Natural killer cell (primary cell): ENCODE data around the gene ARID4A. TPM values are rescaled to one million over a fixed set of nuclear protein-coding genes. Genes with fewer than 3 reads are reported as not detected.

ENCODE experiments used
- ATAC-seq, 3 donors: fragments of 150-1000 bp in 2 of 3; fragments of 200-7000 bp in 1 of 3; cut with Tn5 transposase; 1 replicate in 1 of 3; 2 replicates in 2 of 3; pipeline ENCODE4 v1.10.0; 2021; ENCODE audit warnings: mild to moderate bottlenecking in 2 of 3, moderate library complexity in 2 of 3
- DNase-seq, 2 donors: peaks; one replicate each; pipeline versions ENCODE4 v3.0.0 to v3.0.0-alpha.2; 2013 to 2021; ENCODE audit warnings: mixed read lengths in 1 of 2
- H3K27ac ChIP-seq: one replicate; pipeline ENCODE4 v1.5.1; 2013; ENCODE audit warnings: mild to moderate bottlenecking, low read length
- H3K27me3 ChIP-seq: one replicate; pipeline ENCODE4 v1.6.1; 2013; ENCODE audit warnings: low read length; ENCODE audit not compliant: control insufficient read depth, insufficient read depth
- H3K36me3 ChIP-seq: one replicate; pipeline ENCODE4 v1.6.1; 2013; ENCODE audit warnings: low read length; ENCODE audit not compliant: control insufficient read depth, insufficient read depth
- H3K4me1 ChIP-seq: one replicate; pipeline ENCODE4 v1.6.1; 2013; ENCODE audit warnings: low read length; ENCODE audit not compliant: control insufficient read depth, insufficient read depth
- H3K4me3 ChIP-seq: one replicate; pipeline ENCODE4 v1.5.1; 2013; ENCODE audit warnings: low read length
- H3K9me3 ChIP-seq: one replicate; pipeline ENCODE4 v1.6.1; 2013; ENCODE audit warnings: low read length; ENCODE audit not compliant: control insufficient read depth, insufficient read depth
- H3K27ac Mint-ChIP-seq, 2 donors: one replicate each; pipeline ENCODE4 v1.8.0; 2022; ENCODE audit warnings: mild to moderate bottlenecking in 2 of 2, mixed read lengths in 2 of 2, moderate library complexity in 1 of 2
- H3K27me3 Mint-ChIP-seq, 2 donors: one replicate each; pipeline ENCODE4 v1.8.0; 2022; ENCODE audit warnings: low read depth in 2 of 2, mixed read lengths in 2 of 2
- H3K36me3 Mint-ChIP-seq: one replicate; pipeline ENCODE4 v1.8.0; 2022; ENCODE audit warnings: mixed read lengths
- H3K4me1 Mint-ChIP-seq, 2 donors: one replicate each; pipeline ENCODE4 v1.8.0; 2022; ENCODE audit warnings: mixed read lengths in 2 of 2
- H3K4me3 Mint-ChIP-seq: one replicate; pipeline ENCODE4 v1.8.0; 2022; ENCODE audit warnings: mild to moderate bottlenecking, moderate library complexity, mixed read lengths
- H3K9me3 Mint-ChIP-seq, 2 donors: one replicate each; pipeline ENCODE4 v1.8.0; 2022; ENCODE audit warnings: mixed read lengths in 2 of 2
- CTCF ChIP-seq: fragments of 200-600 bp; IDR thresholded peaks from one replicate; pipeline ENCODE4 v1.8.0; 2022; ENCODE audit warnings: antibody characterized with exemption
- WGBS: methylation state at CpG from one replicate; pipeline ENCODE4 v1.1.7; 2013; ENCODE audit warnings: missing lambda C conversion rate; ENCODE audit not compliant: insufficient coverage; 5-methylcytosine and 5-hydroxymethylcytosine counted together
- intact Hi-C: fragments of 100-400 bp; cut with micrococcal nuclease; formaldehyde crosslinking; loops from one replicate; pipeline ENCODE4 v1.14.2; 2022
- total RNA-seq, 4 donors: library from RNA; stranded (reverse); fragments of 120-200 nt in 1 of 4; gene quantifications; one replicate each; pipeline versions ENCODE4 v1.2.3 to v1.2.4, GENCODE V29; 2013 to 2022

ARID4A gene
- total RNA-seq, 3 donors from 2014 or later (not counting 1 experiment from before 2014, with no cell fraction given) = 89.3 to 113 (median 90.1) TPM

- Histone ChIP-seq H3K4me3 (no peak overlapping the region), H3K27me3 (no peaks in the 10 kb centered on the region), H3K36me3 (peaks cover 60% of the 10 kb centered on the region), H3K27ac (peak overlapping the region; percentile 72), H3K9me3 (no peaks in the 10 kb centered on the region), H3K4me1 (peaks cover 7% of the 10 kb centered on the region)
- intact Hi-C loops = no loop called here
- ATAC-seq (peak; percentile 60 to 75 (median 67)), DNase-seq (peak in 1 of 2 donors; percentile 61)
- H3K36me3 Mint-ChIP-seq = peaks cover 16% of the 10 kb centered on the region
- H3K4me1 Mint-ChIP-seq = peaks cover 62 to 66% of the 10 kb centered on the region in 2 donors
- WGBS = 20% methylated on average over 4 of the region's 4 CpGs
- no peak for TF ChIP-seq CTCF
- H3K9me3 Mint-ChIP-seq = no peaks in the 10 kb centered on the region
- H3K4me3 Mint-ChIP-seq = peak overlapping the region; percentile 32
- H3K27me3 Mint-ChIP-seq = no peaks in the 10 kb centered on the region
- H3K27ac Mint-ChIP-seq = peak overlapping the region; percentile 75 to 95
These were observed 17.2 kb upstream of the ARID4A start for GRCh38 chr14:58280954-58281787.

- Histone ChIP-seq H3K27ac (peak overlapping the region; percentile 72), H3K4me1 (peaks cover 7% of the 10 kb centered on the region), H3K36me3 (peaks cover 63% of the 10 kb centered on the region), H3K4me3 (no peak overlapping the region), H3K9me3 (no peaks in the 10 kb centered on the region), H3K27me3 (no peaks in the 10 kb centered on the region)
- DNase-seq = no peak
- no peak for ATAC-seq
- H3K36me3 Mint-ChIP-seq = peaks cover 16% of the 10 kb centered on the region
- H3K9me3 Mint-ChIP-seq = no peaks in the 10 kb centered on the region
- 67% methylated on average over 1 of the region's 3 CpGs for WGBS
- H3K4me1 Mint-ChIP-seq = peaks cover 55 to 59% of the 10 kb centered on the region in 2 donors
- intact Hi-C loops = no loop called here
- no peaks in the 10 kb centered on the region for H3K27me3 Mint-ChIP-seq
- H3K4me3 Mint-ChIP-seq = no peak overlapping the region
- TF ChIP-seq CTCF = no peak
- peak overlapping the region; percentile 75 to 95 for H3K27ac Mint-ChIP-seq
These were observed 16.4 kb upstream of the ARID4A start for GRCh38 chr14:58281969-58282368.

GRCh38 chr14:58282925-58283593 is 15.3 kb upstream of the ARID4A start:
- Mint-ChIP-seq H3K27ac (peak overlapping the region; percentile 75 to 95), H3K4me1 (peaks cover 61 to 65% of the 10 kb centered on the region in 2 donors), H3K9me3 (no peaks in the 10 kb centered on the region), H3K4me3 (no peak overlapping the region), H3K36me3 (peaks cover 23% of the 10 kb centered on the region), H3K27me3 (no peaks in the 10 kb centered on the region)
- DNase-seq = no peak
- Histone ChIP-seq H3K27ac (no peak overlapping the region), H3K4me3 (no peak overlapping the region), H3K4me1 (peaks cover 7% of the 10 kb centered on the region), H3K27me3 (no peaks in the 10 kb centered on the region), H3K9me3 (no peaks in the 10 kb centered on the region), H3K36me3 (peaks cover 62% of the 10 kb centered on the region)
- no peak for ATAC-seq
- TF ChIP-seq CTCF = no peak
- intact Hi-C loops = no loop called here
- 71% methylated on average over 1 of the region's 4 CpGs for WGBS
